Measurements from ENCODE around the gene LPCAT4. TPM values are rescaled to one million over a fixed set of nuclear protein-coding genes. Genes with fewer than 3 reads are reported as not detected.
A peak's percentile ranks its signal among the peaks of the same experiment; 100 is the strongest.

LPCAT4 gene
- total and polyA plus RNA-seq, 2 of the 8 experiments (the other 6 are each of a cell fraction or from before 2014, with no cell fraction given): 69.3 to 109 TPM

- TF ChIP-seq, protein P1, sequence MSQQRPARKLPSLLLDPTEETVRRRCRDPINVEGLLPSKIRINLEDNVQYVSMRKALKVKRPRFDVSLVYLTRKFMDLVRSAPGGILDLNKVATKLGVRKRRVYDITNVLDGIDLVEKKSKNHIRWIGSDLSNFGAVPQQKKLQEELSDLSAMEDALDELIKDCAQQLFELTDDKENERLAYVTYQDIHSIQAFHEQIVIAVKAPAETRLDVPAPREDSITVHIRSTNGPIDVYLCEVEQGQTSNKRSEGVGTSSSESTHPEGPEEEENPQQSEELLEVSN (IDR thresholded peaks at IDR 0.05): no peak
- peak; percentile 75 for TF ChIP-seq PHF8 (conservative IDR thresholded peaks at IDR 0.05; ENCODE audit: low read depth, low read length)
- peak; percentile 74; the same call in 1 of the 2 replicates for TF ChIP-seq CREB1 (IDR thresholded peaks at IDR 0.05)
- TF ChIP-seq CTCF (IDR thresholded peaks at IDR 0.05; ENCODE audit: control extremely low read depth in 1 of 3, insufficient read depth in 1 of 3, low read depth in 1 of 3, low read length in 3 of 3): no peak
- no peak for TF ChIP-seq KDM1A (IDR thresholded peaks at IDR 0.05; ENCODE audit: borderline replicate concordance, low read length)
- TF ChIP-seq RXRA (IDR thresholded peaks at IDR 0.05; ENCODE audit: insufficient read depth, low read depth, low read length): no peak
- no peak for TF ChIP-seq BCL11A (IDR thresholded peaks at IDR 0.05; ENCODE audit: low read depth in 2 of 2, low read length in 2 of 2)
- no peak for TF ChIP-seq HDAC2 (IDR thresholded peaks at IDR 0.05; ENCODE audit: borderline replicate concordance in 1 of 2, low read depth in 2 of 2, low read length in 2 of 2)
- no peak for TF ChIP-seq CBX5 (IDR thresholded peaks at IDR 0.05; ENCODE audit: low read depth, low read length)
- TF ChIP-seq EGR1 (IDR thresholded peaks at IDR 0.05; ENCODE audit: borderline replicate concordance, low read depth, low read length): no peak
- TF ChIP-seq CHD1 (IDR thresholded peaks at IDR 0.05; ENCODE audit: low read depth, low read length): no peak
- TF ChIP-seq SIN3A (conservative IDR thresholded peaks at IDR 0.05 in 1 of 2, IDR thresholded peaks at IDR 0.05 in 1 of 2; ENCODE audit: low read depth in 1 of 2, low read length in 2 of 2): peak; percentile 89 to 94; a peak in 3 of 4 replicates
- no peak for TF ChIP-seq RBBP5 (IDR thresholded peaks at IDR 0.05; ENCODE audit: borderline replicate concordance, low read depth, low read length)
- no peak for TF ChIP-seq POU5F1 (IDR thresholded peaks at IDR 0.05; ENCODE audit: low read depth, low read length)
- TF ChIP-seq YY1 (IDR thresholded peaks at IDR 0.05; ENCODE audit: low read depth, low read length): no peak
Measured at GRCh38 chr15:34337557-34338306, 29.3 kb downstream of the LPCAT4 start, which contains the start of gene SLC12A6 (continued).

Data from H1 (cell line).